Small intestine (tissue), 7 donors: ENCODE measurements around the gene CHURC1. TPM values are rescaled to one million over a fixed set of nuclear protein-coding genes. Genes with fewer than 3 reads are reported as not detected.
"Not testable (repeated sequence)": the region's sequence is repeated elsewhere in the genome, so short reads cannot be mapped to it uniquely, and the experiment has no call there.

Experiments
- DNase-seq, 2 donors: peaks; one replicate each; pipeline versions ENCODE4 v3.0.0 to v3.0.0-alpha.2; 2013
- FAIRE-seq: peaks from 2 replicates; lab custom pipeline; 2012; peaks lifted over from hg19 to GRCh38; lab: Jason Lieb, UNC
- H3K27ac ChIP-seq, 3 donors: one replicate each; pipeline ENCODE4 v1.5.1; 2013; ENCODE audit warnings: low read length in 2 of 3, mild to moderate bottlenecking in 2 of 3, control low read depth in 1 of 3, inconsistent platforms in 1 of 3, low read depth in 1 of 3, moderate library complexity in 1 of 3
- H3K27me3 ChIP-seq, 3 donors: one replicate each; pipeline ENCODE4 v1.6.1; 2013; ENCODE audit warnings: low read length in 3 of 3, inconsistent platforms in 1 of 3; ENCODE audit not compliant: control insufficient read depth in 3 of 3, insufficient read depth in 3 of 3
- H3K36me3 ChIP-seq, 3 donors: one replicate each; pipeline ENCODE4 v1.6.1; 2013; ENCODE audit warnings: low read length in 3 of 3, inconsistent platforms in 1 of 3, low read depth in 1 of 3, mild to moderate bottlenecking in 1 of 3, moderate library complexity in 1 of 3; ENCODE audit not compliant: control insufficient read depth in 3 of 3, insufficient read depth in 2 of 3
- H3K4me1 ChIP-seq, 3 donors: one replicate each; pipeline ENCODE4 v1.6.1; 2013; ENCODE audit warnings: low read length in 2 of 3, inconsistent platforms in 1 of 3, low read depth in 1 of 3, mild to moderate bottlenecking in 1 of 3, moderate library complexity in 1 of 3; ENCODE audit not compliant: control insufficient read depth in 3 of 3, insufficient read depth in 2 of 3
- H3K4me3 ChIP-seq, 3 donors: one replicate each; pipeline ENCODE4 v1.5.1; 2013; ENCODE audit warnings: low read length in 3 of 3, control low read depth in 1 of 3, inconsistent platforms in 1 of 3, low read depth in 1 of 3, mild to moderate bottlenecking in 1 of 3, moderate library complexity in 1 of 3
- H3K9me3 ChIP-seq, 2 donors: one replicate each; pipeline ENCODE4 v1.6.1; 2013; ENCODE audit warnings: low read depth in 1 of 2, low read length in 1 of 2; ENCODE audit not compliant: control insufficient read depth in 2 of 2, insufficient read depth in 1 of 2
- WGBS, 3 donors: extraction: QIAGEN DNeasy Blood & Tissue Kit; methylation state at CpG; one replicate each; pipeline ENCODE4 v1.1.7; 2013; 5-methylcytosine and 5-hydroxymethylcytosine counted together
- polyA plus RNA-seq, 4 donors: library from polyadenylated mRNA; stranded (reverse) in 3 of 4; unstranded in 1 of 4; fragments of 200-250 nt in 3 of 4; fragments of 120-200 nt in 1 of 4; gene quantifications; one replicate each; pipeline versions ENCODE4 v1.2.1 to v1.2.3, GENCODE V29; 2013
- donor health status: healthy with polysubstance abuse.
- donor health status: control.
- donor health status: control.
- donor health status: Bipolar disorder and iron deficiency.
- donor health status: healthy.

Gene CHURC1
- polyA plus RNA-seq, 4 donors: 25.9 to 40.3 (median 33.9) TPM

DNA sequence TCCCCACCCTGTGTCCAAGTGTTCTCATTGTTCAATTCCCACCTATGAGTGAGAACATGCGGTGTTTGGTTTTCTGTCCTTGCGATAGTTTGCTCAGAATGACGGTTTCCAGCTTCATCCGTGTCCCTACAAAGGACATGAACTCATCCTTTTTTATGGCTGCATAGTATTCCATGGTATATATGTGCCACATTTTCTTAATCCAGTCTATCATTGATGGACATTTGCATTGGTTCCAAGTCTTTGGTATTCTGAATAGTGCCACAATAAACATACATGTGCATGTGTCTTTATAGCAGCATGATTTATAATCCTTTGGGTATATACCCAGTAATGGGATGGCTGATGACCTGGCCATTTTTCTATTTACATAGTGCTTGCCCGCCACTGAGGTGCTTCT, 778 bp upstream of the CHURC1 start:
- peak overlapping the region in 1 of 3 donors; percentile 86 for H3K27ac ChIP-seq
- FAIRE-seq: not testable (repeated sequence)
- WGBS, 3 donors: 8 to 60% (median 44%) methylated on average over 1 to 5 of the region's 5 CpGs

GRCh38 chr14:64915029-64915424, 772 bp downstream of the CHURC1 start:
- H3K9me3 ChIP-seq: no peaks in the 10 kb centered on the region
- peaks cover 4 to 10% (median 8%) of the 10 kb centered on the region in 3 donors for H3K4me1 ChIP-seq
- H3K27ac ChIP-seq: peak overlapping the region in 2 of 3 donors; percentile 86 to 96
- FAIRE-seq: no peak
- no peaks in the 10 kb centered on the region for H3K27me3 ChIP-seq
- peak overlapping the region; percentile 72 to 97 (median 88) for H3K4me3 ChIP-seq
- 11 to 23% (median 12%) methylated on average over 4 of the region's 4 CpGs for WGBS, 3 donors
- H3K36me3 ChIP-seq: no peaks in the 10 kb centered on the region
- no peak for DNase-seq

More for the DNA sequence above, 778 bp upstream of the CHURC1 start:
- Histone ChIP-seq H3K4me3 (peak overlapping the region in 1 of 3 donors; percentile 97), H3K4me1 (peaks cover 4 to 10% (median 8%) of the 10 kb centered on the region in 3 donors)
- not testable (repeated sequence) for H3K36me3 ChIP-seq, H3K9me3 ChIP-seq, H3K27me3 ChIP-seq, DNase-seq

GRCh38 chr14:64915797-64916196, 1.5 kb downstream of the CHURC1 start:
- no peaks in the 10 kb centered on the region for H3K36me3 ChIP-seq
- FAIRE-seq: no peak
- H3K4me1 ChIP-seq: peaks cover 4 to 10% (median 8%) of the 10 kb centered on the region in 3 donors
- no peak overlapping the region for H3K27ac ChIP-seq
- no peak for DNase-seq
- 91 to 98% (median 93%) methylated on average over 2 of the region's 2 CpGs for WGBS, 3 donors
- H3K9me3 ChIP-seq: no peaks in the 10 kb centered on the region
- no peak overlapping the region for H3K4me3 ChIP-seq
- H3K27me3 ChIP-seq: no peaks in the 10 kb centered on the region

DNA sequence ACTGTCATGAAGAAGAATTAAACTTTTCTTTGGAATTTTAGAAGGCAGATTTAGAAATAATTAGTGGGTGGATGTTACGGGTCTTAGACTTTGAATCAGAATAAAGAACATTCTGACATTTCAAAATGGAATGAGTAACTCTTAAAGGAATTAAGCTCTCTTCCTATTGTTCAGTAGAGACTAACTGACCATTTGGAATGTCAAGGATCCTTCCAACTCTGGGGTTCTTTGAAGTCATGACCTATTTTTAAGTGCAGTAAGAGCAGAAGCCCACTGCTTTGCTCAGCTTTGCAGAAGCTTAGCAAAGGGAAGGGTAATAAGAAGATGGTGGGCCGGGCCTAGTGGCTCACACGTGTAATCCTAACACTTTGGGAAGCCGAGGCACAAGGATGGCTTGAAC, 4.0 kb downstream of the CHURC1 start:
- DNase-seq: no peak
- Histone ChIP-seq H3K9me3 (no peaks in the 10 kb centered on the region), H3K27me3 (no peaks in the 10 kb centered on the region), H3K27ac (no peak overlapping the region), H3K4me3 (no peak overlapping the region), H3K36me3 (no peaks in the 10 kb centered on the region), H3K4me1 (peaks cover 4 to 10% (median 8%) of the 10 kb centered on the region in 3 donors)
- FAIRE-seq: no peak
- 91 to 92% (median 92%) methylated on average over 4 of the region's 4 CpGs for WGBS, 3 donors

- no peaks in the 10 kb centered on the region for H3K27me3 ChIP-seq
- FAIRE-seq: no peak
These were observed 5.0 kb downstream of the CHURC1 start for GRCh38 chr14:64919215-64919614.

DNA sequence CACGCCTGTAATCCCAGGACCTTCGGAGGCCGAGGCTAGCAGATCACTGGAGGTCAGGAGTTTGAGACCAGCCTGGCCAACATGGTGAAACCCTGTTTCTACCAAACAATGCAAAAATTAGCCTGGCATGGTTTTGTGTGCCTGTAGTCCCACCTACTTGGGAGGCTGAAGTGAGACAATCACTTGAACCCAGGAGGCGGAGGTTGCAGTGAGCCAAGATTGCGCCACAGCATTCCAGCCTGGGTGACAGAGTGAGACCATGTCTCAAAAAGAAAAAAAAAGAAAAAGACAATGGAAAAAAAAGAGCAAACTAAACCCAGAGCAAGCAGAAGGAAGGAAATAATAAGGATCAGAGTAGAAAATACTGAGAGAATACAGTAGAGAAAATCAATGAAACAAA, 5.4 kb downstream of the CHURC1 start:
- Histone ChIP-seq H3K27ac (no peak overlapping the region), H3K36me3 (peaks cover 0 to 5% (median 0%) of the 10 kb centered on the region in 3 donors), H3K4me1 (peaks cover 2 to 10% (median 4%) of the 10 kb centered on the region in 3 donors), H3K27me3 (no peaks in the 10 kb centered on the region), H3K4me3 (no peak overlapping the region), H3K9me3 (no peaks in the 10 kb centered on the region)
- 87 to 97% (median 96%) methylated on average over 5 of the region's 5 CpGs for WGBS, 3 donors
- DNase-seq: no peak
- no peak for FAIRE-seq

More at GRCh38 chr14:64919215-64919614, 5.0 kb downstream of the CHURC1 start:
- no peak overlapping the region for H3K27ac ChIP-seq
- no peak for DNase-seq
- H3K9me3 ChIP-seq: no peaks in the 10 kb centered on the region
- H3K36me3 ChIP-seq: peaks cover 0 to 2% (median 0%) of the 10 kb centered on the region in 3 donors
- H3K4me1 ChIP-seq: peaks cover 2 to 10% (median 4%) of the 10 kb centered on the region in 3 donors
- H3K4me3 ChIP-seq: no peak overlapping the region

DNA sequence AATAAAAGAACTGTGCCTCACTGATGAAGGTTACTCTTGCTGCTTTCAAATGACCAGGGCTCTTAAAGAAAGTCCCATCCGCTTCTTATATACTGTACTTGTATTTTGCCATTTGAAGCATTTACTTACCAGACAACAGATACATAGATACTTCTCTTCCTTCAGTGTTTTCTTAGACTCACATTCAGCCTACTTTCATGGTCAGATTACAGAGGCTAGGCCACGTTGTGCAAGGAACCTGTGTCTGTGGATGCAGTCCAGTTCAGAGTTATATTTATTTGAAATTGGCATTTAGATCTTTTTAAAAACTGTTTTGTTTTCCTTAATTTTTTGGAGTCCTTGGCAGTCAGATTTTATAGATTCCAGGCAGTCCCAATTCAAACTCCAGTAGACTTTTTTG, 6.2 kb downstream of the CHURC1 start:
- 65 to 88% (median 79%) methylated on average over 2 of the region's 2 CpGs for WGBS, 3 donors
- no peak for FAIRE-seq

GRCh38 chr14:64923015-64923414, 8.8 kb downstream of the CHURC1 start:
- Histone ChIP-seq H3K9me3 (no peaks in the 10 kb centered on the region), H3K4me1 (no peaks in the 10 kb centered on the region), H3K27ac (no peak overlapping the region), H3K36me3 (peaks cover 7 to 14% (median 9%) of the 10 kb centered on the region in 3 donors), H3K27me3 (no peaks in the 10 kb centered on the region), H3K4me3 (no peak overlapping the region)
- 85 to 90% (median 87%) methylated on average over 3 of the region's 3 CpGs for WGBS, 3 donors
- DNase-seq (no peak), FAIRE-seq (no peak)

More for the DNA sequence above, 6.2 kb downstream of the CHURC1 start:
- H3K9me3 ChIP-seq: no peaks in the 10 kb centered on the region
- peaks cover under 1 to 5% (median 2%) of the 10 kb centered on the region in 3 donors for H3K4me1 ChIP-seq
- peaks cover 0 to 5% (median 4%) of the 10 kb centered on the region in 3 donors for H3K36me3 ChIP-seq
- H3K27ac ChIP-seq: no peak overlapping the region
- no peak overlapping the region for H3K4me3 ChIP-seq
- no peak for DNase-seq
- H3K27me3 ChIP-seq: no peaks in the 10 kb centered on the region
